ENCODE results near the gene SPOCK2. TPM values are rescaled to one million over a fixed set of nuclear protein-coding genes. Genes with fewer than 3 reads are reported as not detected.

SPOCK2 gene
- total and polyA plus RNA-seq, 4 donors: 24.1 to 103 (median 60.1) TPM

- no peaks in the 10 kb centered on the region for H3K36me3 ChIP-seq (ENCODE audit: control insufficient read depth in 4 of 4, insufficient read depth in 4 of 4, low read length in 4 of 4)
- DNase-seq (no peak), ATAC-seq (ENCODE audit: insufficient read depth, low FRiP score) (no peak)
- 94 to 96% methylated on average over 7 of the region's 7 CpGs for WGBS, 2 donors
- no peaks in the 10 kb centered on the region for H3K27me3 ChIP-seq (ENCODE audit: control insufficient read depth in 3 of 3, insufficient read depth in 3 of 3, low read length in 2 of 3)
- peaks cover 0 to 2% (median 0%) of the 10 kb centered on the region in 4 donors for H3K9me3 ChIP-seq (ENCODE audit: control insufficient read depth in 4 of 4, insufficient read depth in 3 of 4, low read length in 3 of 4)
- peaks cover 0 to 5% (median 0%) of the 10 kb centered on the region in 5 donors for H3K4me1 ChIP-seq (ENCODE audit: control insufficient read depth in 5 of 5, insufficient read depth in 5 of 5, low read length in 5 of 5)
- no peak overlapping the region for H3K4me3 ChIP-seq
- no peak overlapping the region for H3K27ac ChIP-seq (ENCODE audit: low read depth in 1 of 2, low read length in 1 of 2)
- no peak for TF ChIP-seq CTCF (IDR thresholded peaks at IDR 0.05; ENCODE audit: control extremely low read depth, extremely low read depth)
- H3K9ac ChIP-seq (ENCODE audit: insufficient read depth in 1 of 2, low read length in 2 of 2): no peak overlapping the region
Measured at GRCh38 chr10:72053690-72054089, 34.7 kb downstream of the SPOCK2 start.

GRCh38 chr10:72050873-72051272 is 37.5 kb downstream of the SPOCK2 start:
- ATAC-seq (ENCODE audit: insufficient read depth, low FRiP score) (no peak), DNase-seq (no peak)
- Histone ChIP-seq H3K4me1 (ENCODE audit: control insufficient read depth in 5 of 5, insufficient read depth in 5 of 5, low read length in 5 of 5) (peaks cover 0 to 5% (median 0%) of the 10 kb centered on the region in 5 donors), H3K36me3 (ENCODE audit: control insufficient read depth in 4 of 4, insufficient read depth in 4 of 4, low read length in 4 of 4) (no peaks in the 10 kb centered on the region), H3K9me3 (ENCODE audit: control insufficient read depth in 4 of 4, insufficient read depth in 3 of 4, low read length in 3 of 4) (peaks cover 0 to 2% (median 0%) of the 10 kb centered on the region in 4 donors), H3K9ac (ENCODE audit: insufficient read depth in 1 of 2, low read length in 2 of 2) (no peak overlapping the region), H3K27me3 (ENCODE audit: control insufficient read depth in 3 of 3, insufficient read depth in 3 of 3, low read length in 2 of 3) (no peaks in the 10 kb centered on the region), H3K27ac (ENCODE audit: low read depth in 1 of 2, low read length in 1 of 2) (no peak overlapping the region), H3K4me3 (no peak overlapping the region)
- no peak for TF ChIP-seq CTCF (IDR thresholded peaks at IDR 0.05; ENCODE audit: control extremely low read depth, extremely low read depth)
- WGBS, 2 donors: 61 to 80% methylated on average over 3 of the region's 3 CpGs

- ATAC-seq (ENCODE audit: insufficient read depth, low FRiP score) (no peak), DNase-seq (no peak)
- Histone ChIP-seq H3K27ac (ENCODE audit: low read depth in 1 of 2, low read length in 1 of 2) (no peak overlapping the region), H3K36me3 (ENCODE audit: control insufficient read depth in 4 of 4, insufficient read depth in 4 of 4, low read length in 4 of 4) (no peaks in the 10 kb centered on the region), H3K9ac (ENCODE audit: insufficient read depth in 1 of 2, low read length in 2 of 2) (no peak overlapping the region), H3K4me3 (no peak overlapping the region), H3K9me3 (ENCODE audit: control insufficient read depth in 4 of 4, insufficient read depth in 3 of 4, low read length in 3 of 4) (peaks cover 0 to 2% (median 0%) of the 10 kb centered on the region in 4 donors), H3K4me1 (ENCODE audit: control insufficient read depth in 5 of 5, insufficient read depth in 5 of 5, low read length in 5 of 5) (peaks cover 0 to 5% (median 0%) of the 10 kb centered on the region in 5 donors), H3K27me3 (ENCODE audit: control insufficient read depth in 3 of 3, insufficient read depth in 3 of 3, low read length in 2 of 3) (no peaks in the 10 kb centered on the region)
- WGBS, 2 donors: 91 to 98% methylated on average over 5 of the region's 5 CpGs
- no peak for TF ChIP-seq CTCF (IDR thresholded peaks at IDR 0.05; ENCODE audit: control extremely low read depth, extremely low read depth)
Measured at GRCh38 chr10:72049969-72050781, 38.2 kb downstream of the SPOCK2 start.
